ENCODE results near the gene FAM131B.

FAM131B gene

DNA sequence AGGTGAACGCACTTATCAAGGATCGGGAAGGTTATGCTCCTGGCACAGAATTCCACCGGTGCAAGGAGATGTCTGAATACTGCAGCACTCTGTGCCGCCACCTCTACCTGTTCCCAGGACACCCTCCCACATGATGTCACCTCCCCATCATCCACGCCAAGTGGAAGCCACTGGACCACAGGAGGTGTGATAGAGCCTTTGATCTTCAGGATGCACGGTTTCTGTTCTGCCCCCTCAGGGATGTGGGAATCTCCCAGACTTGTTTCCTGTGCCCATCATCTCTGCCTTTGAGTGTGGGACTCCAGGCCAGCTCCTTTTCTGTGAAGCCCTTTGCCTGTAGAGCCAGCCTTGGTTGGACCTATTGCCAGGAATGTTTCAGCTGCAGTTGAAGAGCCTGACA is 57.6 kb downstream of the FAM131B start:
- no peak for FAIRE-seq
- TF ChIP-seq POLR2AphosphoS5 (IDR thresholded peaks at IDR 0.05; ENCODE audit: low read depth, low read length), result no peak
- TF ChIP-seq TAF1 (IDR thresholded peaks at IDR 0.05; ENCODE audit: borderline replicate concordance, low read depth, low read length), result no peak
- no peak for TF ChIP-seq POLR2A (IDR thresholded peaks at IDR 0.05; ENCODE audit: low read depth, low read length)

DNA sequence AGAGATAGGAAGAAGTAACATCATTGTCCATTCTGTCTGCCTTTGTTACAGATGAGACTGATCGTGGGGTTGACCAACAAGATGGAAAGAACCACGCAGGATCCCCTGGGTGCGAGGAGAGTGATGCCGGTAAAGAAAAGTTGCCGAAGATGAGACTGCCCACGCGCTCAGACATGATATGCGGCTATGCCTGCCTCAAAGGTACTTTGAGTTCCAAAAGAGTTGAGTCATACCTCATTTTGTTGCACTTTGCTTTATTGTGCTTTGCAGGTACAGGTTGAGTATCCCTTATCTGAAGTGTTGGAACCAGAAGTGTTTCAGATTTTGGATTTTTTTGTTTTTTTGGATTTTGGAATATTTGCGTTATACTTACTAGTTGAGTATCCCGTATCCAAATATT is 58.8 kb downstream of the FAM131B start:
- DNase-seq (ENCODE audit: insufficient read length) (no peak), FAIRE-seq (no peak)
- no peak for TF ChIP-seq POLR2A (IDR thresholded peaks at IDR 0.05; ENCODE audit: low read depth, low read length)
- TF ChIP-seq TAF1 (IDR thresholded peaks at IDR 0.05; ENCODE audit: borderline replicate concordance, low read depth, low read length), result no peak
- no peak for TF ChIP-seq POLR2AphosphoS5 (IDR thresholded peaks at IDR 0.05; ENCODE audit: low read depth, low read length)

More for the DNA sequence above, 57.6 kb downstream of the FAM131B start:
- no peak for DNase-seq (ENCODE audit: insufficient read length)
